Measurements from ENCODE around the gene RBP4. TPM values are rescaled to one million over a fixed set of nuclear protein-coding genes. Genes with fewer than 3 reads are reported as not detected.

RBP4 gene
- total and polyA plus RNA-seq, 9 of the 15 experiments (the other 6 are each of a cell fraction or from before 2014, with no cell fraction given) = 0.91 TPM; not detected in 8

DNA sequence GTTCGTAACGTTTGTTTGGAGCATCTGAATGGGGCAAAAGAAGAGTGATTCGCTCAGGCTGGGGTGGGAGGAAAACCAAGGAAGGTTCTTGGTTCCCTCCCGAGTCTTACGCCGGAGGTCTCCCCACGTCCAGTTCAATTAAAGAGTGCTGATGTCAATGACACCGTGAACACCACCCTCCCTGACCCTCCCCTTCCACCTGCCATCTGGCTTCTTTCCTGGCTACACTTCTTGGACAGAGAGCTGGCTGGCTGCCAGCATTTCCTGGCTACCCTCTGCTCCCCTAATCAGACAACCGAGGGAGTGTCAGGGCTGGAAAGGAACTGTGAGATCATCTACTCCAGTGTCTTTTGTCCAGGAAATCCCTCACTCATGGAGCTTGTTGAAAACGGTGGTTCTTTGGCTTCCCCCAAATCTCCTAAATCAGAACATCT lies 58.7 kb downstream of the RBP4 start:
- H3K79me2 ChIP-seq (ENCODE audit: control insufficient read depth, insufficient read depth, low read length) = no peaks in the 10 kb centered on the region
- H3K4me3 ChIP-seq = no peak overlapping the region
- H3K9me1 ChIP-seq (ENCODE audit: control insufficient read depth, insufficient read depth, low read length) = no peaks in the 10 kb centered on the region
- H3K9ac ChIP-seq (ENCODE audit: insufficient read depth in 1 of 2, low read depth in 2 of 2, low read length in 2 of 2) = no peak overlapping the region
- H3K36me3 ChIP-seq (ENCODE audit: control insufficient read depth, insufficient read depth, low read length) = no peaks in the 10 kb centered on the region
- 6% methylated on average over 9 of the region's 10 CpGs for WGBS (ENCODE audit: insufficient coverage, low coverage, missing lambda C conversion rate)
- POLR2A ChIA-PET = interaction anchor here (1.4 to 1.6 kb wide), 2 partner anchors 12 kb away, joined by 4 to 5 read pairs; no protein-coding TSS in a partner anchor
- peaks cover 0 to 7% of the 10 kb centered on the region in 2 experiments; a peak in 2 of 5 replicates for H3K27me3 ChIP-seq (ENCODE audit: control insufficient read depth in 2 of 2, insufficient read depth in 2 of 2, low read length in 2 of 2)
- ATAC-seq (no peak; the same call in 1 of the 3 replicates), FAIRE-seq (no peak), DNase-seq (ENCODE audit: extremely low read depth in 1 of 4, low spot score in 3 of 4) (peak in 2 of 4 experiments; percentile 10 to 19)
- no TSS peak for BruUV-seq (replicated peaks)
- no peaks in the 10 kb centered on the region; a peak in 1 of 5 replicates for H3K4me1 ChIP-seq (replicated peaks in 1 of 2; ENCODE audit: control insufficient read depth in 2 of 2, insufficient read depth in 2 of 2, low read length in 2 of 2)
- intact Hi-C loops (cut with micrococcal nuclease) = no loop called here
- H3K4me2 ChIP-seq (ENCODE audit: insufficient read depth, low read length) = 0 out of 2 replicates have a peak overlapping the region, but pooled peaks have one; percentile 8
- in situ Hi-C loops (cut with MboI) = no loop called here
- TF ChIP-seq CCNT2 (IDR thresholded peaks at IDR 0.05; ENCODE audit: borderline replicate concordance, extremely low read depth, insufficient read length, low read depth, low read length) (no peak), RBM17 (IDR thresholded peaks at IDR 0.05; ENCODE audit: borderline replicate concordance, low read depth, low read length) (no peak), HDAC6 (IDR thresholded peaks at IDR 0.05; ENCODE audit: low read depth, low read length) (no peak), ZC3H11A (IDR thresholded peaks at IDR 0.05; ENCODE audit: low read depth, low read length) (no peak), BMI1 (IDR thresholded peaks at IDR 0.05; ENCODE audit: low read length) (no peak), CTBP1 (IDR thresholded peaks at IDR 0.05; ENCODE audit: borderline replicate concordance) (no peak), NFIX (CRISPR knock-in tag; IDR thresholded peaks at IDR 0.05; ENCODE audit: low read depth) (peak; percentile 62), NFIC (IDR thresholded peaks at IDR 0.05) (peak; percentile 92), NFXL1 (CRISPR knock-in tag; IDR thresholded peaks at IDR 0.05) (no peak)
- H2AFZ ChIP-seq (ENCODE audit: low read depth, low read length) = no peak overlapping the region
- H4K20me1 ChIP-seq (replicated peaks; ENCODE audit: control insufficient read depth, insufficient read depth, low read length) = no peaks in the 10 kb centered on the region
- CTCF ChIA-PET (ENCODE audit: low intra/inter-chr PET ratio) = no interaction called here
- H3K27ac ChIP-seq (ENCODE audit: extremely low read depth, low read depth, low read length) = no peak overlapping the region
- no peaks in the 10 kb centered on the region for H3K9me3 ChIP-seq (replicated peaks; ENCODE audit: control insufficient read depth, insufficient read depth, low read depth, low read length)

Other genes starting within 250 kb of the RBP4 start
- gene MYOF, start 118.9 kb downstream of the RBP4 start, total RNA-seq (2014; rRNA removed) = not detected in 2 replicates
- not detected in 2 replicates for gene MYOF, start 118.9 kb downstream of the RBP4 start, total RNA-seq (2014; rRNA removed; fragmentation: Illumina TruSeq; extraction: Trizol)
- not detected in 2 replicates for gene MYOF, start 118.9 kb downstream of the RBP4 start, total RNA-seq (2015; rRNA removed; fragmentation: Illumina TruSeq; extraction: Trizol)
- gene MYOF, start 118.9 kb downstream of the RBP4 start, total RNA-seq (2021) = 0.27 and 0.67 TPM in 2 replicates
- 0.06 TPM in 1 of 2 replicates, not detected in the other for gene MYOF, start 118.9 kb downstream of the RBP4 start, polyA plus RNA-seq (2011; rRNA removed)
- not detected in 2 replicates for gene MYOF, start 118.9 kb downstream of the RBP4 start, polyA plus RNA-seq (2014; fragmentation: Illumina TruSeq; extraction: Trizol)
- gene MYOF, start 118.9 kb downstream of the RBP4 start, polyA plus RNA-seq (2014; fragmentation: Nextera tagmentation; extraction: Ambion mirVana) = not detected
- gene MYOF, start 118.9 kb downstream of the RBP4 start, polyA plus RNA-seq (2014; rRNA removed) = not detected in 2 replicates
- gene CEP55, start 104.6 kb downstream of the RBP4 start, total RNA-seq (2014; rRNA removed) = 18.1 TPM in 2 replicates
- gene CEP55, start 104.6 kb downstream of the RBP4 start, total RNA-seq (2014; rRNA removed; fragmentation: Illumina TruSeq; extraction: Trizol) = 27.0 and 31.5 TPM in 2 replicates
- gene CEP55, start 104.6 kb downstream of the RBP4 start, total RNA-seq (2015; rRNA removed; fragmentation: Illumina TruSeq; extraction: Trizol) = 27.8 and 32.5 TPM in 2 replicates
- 15.8 and 16.7 TPM in 2 replicates for gene CEP55, start 104.6 kb downstream of the RBP4 start, total RNA-seq (2021)
- 20.3 and 25.2 TPM in 2 replicates for gene CEP55, start 104.6 kb downstream of the RBP4 start, polyA plus RNA-seq (2011; rRNA removed)
- 18.3 and 23.4 TPM in 2 replicates for gene CEP55, start 104.6 kb downstream of the RBP4 start, polyA plus RNA-seq (2014; fragmentation: Illumina TruSeq; extraction: Trizol)
- gene CEP55, start 104.6 kb downstream of the RBP4 start, polyA plus RNA-seq (2014; fragmentation: Nextera tagmentation; extraction: Ambion mirVana) = 1 to 10 TPM; 4.4 to 5.6 TPM
- gene CEP55, start 104.6 kb downstream of the RBP4 start, polyA plus RNA-seq (2014; rRNA removed) = 14.0 and 15.2 TPM in 2 replicates
- gene FFAR4, start 34.6 kb downstream of the RBP4 start, total RNA-seq (2014; rRNA removed) = not detected in 2 replicates
- gene FFAR4, start 34.6 kb downstream of the RBP4 start, total RNA-seq (2014; rRNA removed; fragmentation: Illumina TruSeq; extraction: Trizol) = not detected in 2 replicates
- gene FFAR4, start 34.6 kb downstream of the RBP4 start, total RNA-seq (2015; rRNA removed; fragmentation: Illumina TruSeq; extraction: Trizol) = not detected in 2 replicates
- gene FFAR4, start 34.6 kb downstream of the RBP4 start, total RNA-seq (2021) = not detected in 2 replicates
- not detected in 2 replicates for gene FFAR4, start 34.6 kb downstream of the RBP4 start, polyA plus RNA-seq (2011; rRNA removed)
- not detected in 2 replicates for gene FFAR4, start 34.6 kb downstream of the RBP4 start, polyA plus RNA-seq (2014; fragmentation: Illumina TruSeq; extraction: Trizol)
- gene FFAR4, start 34.6 kb downstream of the RBP4 start, polyA plus RNA-seq (2014; fragmentation: Nextera tagmentation; extraction: Ambion mirVana) = not detected
- not detected in 2 replicates for gene FFAR4, start 34.6 kb downstream of the RBP4 start, polyA plus RNA-seq (2014; rRNA removed)
- not detected in 2 replicates for gene PDE6C, start 11.3 kb upstream of the RBP4 start, total RNA-seq (2014; rRNA removed)
- gene PDE6C, start 11.3 kb upstream of the RBP4 start, total RNA-seq (2014; rRNA removed; fragmentation: Illumina TruSeq; extraction: Trizol) = not detected in 2 replicates
- not detected in 2 replicates for gene PDE6C, start 11.3 kb upstream of the RBP4 start, total RNA-seq (2015; rRNA removed; fragmentation: Illumina TruSeq; extraction: Trizol)
- not detected in 2 replicates for gene PDE6C, start 11.3 kb upstream of the RBP4 start, total RNA-seq (2021)
- gene PDE6C, start 11.3 kb upstream of the RBP4 start, polyA plus RNA-seq (2011; rRNA removed) = not detected in 2 replicates
- gene PDE6C, start 11.3 kb upstream of the RBP4 start, polyA plus RNA-seq (2014; fragmentation: Illumina TruSeq; extraction: Trizol) = not detected in 2 replicates
- gene PDE6C, start 11.3 kb upstream of the RBP4 start, polyA plus RNA-seq (2014; fragmentation: Nextera tagmentation; extraction: Ambion mirVana) = not detected
- not detected in 2 replicates for gene PDE6C, start 11.3 kb upstream of the RBP4 start, polyA plus RNA-seq (2014; rRNA removed)
- 4.9 and 5.1 TPM in 2 replicates for gene FRA10AC1, start 101.4 kb upstream of the RBP4 start, total RNA-seq (2014; rRNA removed)
- 8.0 and 10.8 TPM in 2 replicates for gene FRA10AC1, start 101.4 kb upstream of the RBP4 start, total RNA-seq (2014; rRNA removed; fragmentation: Illumina TruSeq; extraction: Trizol)
- gene FRA10AC1, start 101.4 kb upstream of the RBP4 start, total RNA-seq (2015; rRNA removed; fragmentation: Illumina TruSeq; extraction: Trizol) = 5.8 and 5.9 TPM in 2 replicates
- 9.3 and 9.9 TPM in 2 replicates for gene FRA10AC1, start 101.4 kb upstream of the RBP4 start, total RNA-seq (2021)
- gene FRA10AC1, start 101.4 kb upstream of the RBP4 start, polyA plus RNA-seq (2011; rRNA removed) = 8.4 and 10.4 TPM in 2 replicates
- gene FRA10AC1, start 101.4 kb upstream of the RBP4 start, polyA plus RNA-seq (2014; fragmentation: Illumina TruSeq; extraction: Trizol) = 10.4 and 11.8 TPM in 2 replicates
- 1 to 10 TPM; 4.4 to 4.5 TPM for gene FRA10AC1, start 101.4 kb upstream of the RBP4 start, polyA plus RNA-seq (2014; fragmentation: Nextera tagmentation; extraction: Ambion mirVana)
- 7.7 and 8.5 TPM in 2 replicates for gene FRA10AC1, start 101.4 kb upstream of the RBP4 start, polyA plus RNA-seq (2014; rRNA removed)
- not detected in 2 replicates for gene LGI1, start 156.7 kb upstream of the RBP4 start, total RNA-seq (2014; rRNA removed)
- gene LGI1, start 156.7 kb upstream of the RBP4 start, total RNA-seq (2014; rRNA removed; fragmentation: Illumina TruSeq; extraction: Trizol) = not detected in 2 replicates
- not detected in 2 replicates for gene LGI1, start 156.7 kb upstream of the RBP4 start, total RNA-seq (2015; rRNA removed; fragmentation: Illumina TruSeq; extraction: Trizol)
- gene LGI1, start 156.7 kb upstream of the RBP4 start, total RNA-seq (2021) = not detected in 2 replicates
- not detected in 2 replicates for gene LGI1, start 156.7 kb upstream of the RBP4 start, polyA plus RNA-seq (2011; rRNA removed)
- not detected in 2 replicates for gene LGI1, start 156.7 kb upstream of the RBP4 start, polyA plus RNA-seq (2014; fragmentation: Illumina TruSeq; extraction: Trizol)
- gene LGI1, start 156.7 kb upstream of the RBP4 start, polyA plus RNA-seq (2014; fragmentation: Nextera tagmentation; extraction: Ambion mirVana) = not detected
- gene LGI1, start 156.7 kb upstream of the RBP4 start, polyA plus RNA-seq (2014; rRNA removed) = not detected in 2 replicates